Neutrophil (primary cell): ENCODE results near the gene PRKACA.
"Not testable (repeated sequence)": the region's sequence is repeated elsewhere in the genome, so short reads cannot be mapped to it uniquely, and the experiment has no call there.

Experiments
- H3K27ac ChIP-seq: fragments of 200-600 bp; sonication (generic); 2 replicates; pipeline ENCODE4 v1.5.1; 2016; ENCODE audit warnings: mild to moderate bottlenecking, moderate library complexity
- H3K27me3 ChIP-seq: fragments of 200-600 bp; sonication (generic); 2 replicates; pipeline ENCODE4 v1.6.0; 2016; ENCODE audit warnings: mild to moderate bottlenecking
- H3K36me3 ChIP-seq: fragments of 200-600 bp; sonication (generic); 2 replicates; pipeline ENCODE4 v1.5.1; 2017
- H3K4me1 ChIP-seq, 2 experiments: fragments of 200-600 bp in 1 of 2; sonication (generic) in 1 of 2; 1 replicate in 1 of 2; 2 replicates in 1 of 2; pipeline versions ENCODE4 v1.5.1 to v1.6.1; 2013 to 2016; ENCODE audit warnings: low read depth in 1 of 2, low read length in 1 of 2, mild to moderate bottlenecking in 1 of 2, moderate library complexity in 1 of 2; ENCODE audit not compliant: control insufficient read depth in 1 of 2, insufficient read depth in 1 of 2
- H3K4me3 ChIP-seq, 2 experiments: fragments of 200-600 bp in 1 of 2; sonication (generic) in 1 of 2; 1 replicate in 1 of 2; 2 replicates in 1 of 2; pipeline ENCODE4 v1.5.1; 2013 to 2016; ENCODE audit warnings: low read depth in 1 of 2, low read length in 1 of 2, mild to moderate bottlenecking in 1 of 2, moderate library complexity in 1 of 2
- H3K9me3 ChIP-seq: fragments of 200-600 bp; sonication (generic); 2 replicates; pipeline ENCODE4 v1.5.1; 2016
- CTCF ChIP-seq: fragments of 200-600 bp; sonication (generic); IDR thresholded peaks from 2 replicates; pipeline ENCODE4 v1.5.1; 2016; ENCODE audit warnings: antibody characterized with exemption

Gene PRKACA

GRCh38 chr19:14054099-14054498 lies 63.5 kb downstream of the PRKACA start:
- Histone ChIP-seq H3K4me3 (no peak overlapping the region), H3K27me3 (peaks cover 60% of the 10 kb centered on the region), H3K27ac (no peak overlapping the region), H3K9me3 (no peaks in the 10 kb centered on the region), H3K36me3 (no peaks in the 10 kb centered on the region), H3K4me1 (peaks cover 0 to 7% of the 10 kb centered on the region in 2 experiments)
- no peak for TF ChIP-seq CTCF

GRCh38 chr19:14053500-14053899 lies 64.1 kb downstream of the PRKACA start:
- no peaks in the 10 kb centered on the region for H3K36me3 ChIP-seq
- H3K4me3 ChIP-seq: no peak overlapping the region
- no peak for TF ChIP-seq CTCF
- peaks cover 54% of the 10 kb centered on the region for H3K27me3 ChIP-seq
- peaks cover 0 to 3% of the 10 kb centered on the region in 2 experiments for H3K4me1 ChIP-seq
- H3K9me3 ChIP-seq: no peaks in the 10 kb centered on the region
- no peak overlapping the region for H3K27ac ChIP-seq

- Histone ChIP-seq H3K27me3 (peaks cover 49% of the 10 kb centered on the region), H3K4me3 (no peak overlapping the region)
These were observed 64.5 kb downstream of the PRKACA start for GRCh38 chr19:14053032-14053431.

GRCh38 chr19:14052470-14052869 lies 65.1 kb downstream of the PRKACA start:
- peaks cover 0 to 3% of the 10 kb centered on the region in 2 experiments for H3K4me1 ChIP-seq
- TF ChIP-seq CTCF: no peak
- no peaks in the 10 kb centered on the region for H3K9me3 ChIP-seq
- H3K36me3 ChIP-seq: no peaks in the 10 kb centered on the region
- no peak overlapping the region for H3K27ac ChIP-seq
- H3K27me3 ChIP-seq: peaks cover 44% of the 10 kb centered on the region
- no peak overlapping the region for H3K4me3 ChIP-seq

More at GRCh38 chr19:14053032-14053431, 64.5 kb downstream of the PRKACA start:
- H3K9me3 ChIP-seq: no peaks in the 10 kb centered on the region
- no peak for TF ChIP-seq CTCF
- H3K4me1 ChIP-seq: peaks cover 0 to 3% of the 10 kb centered on the region in 2 experiments
- no peak overlapping the region for H3K27ac ChIP-seq
- H3K36me3 ChIP-seq: no peaks in the 10 kb centered on the region

- Histone ChIP-seq H3K27ac (no peak overlapping the region), H3K4me3 (no peak overlapping the region), H3K36me3 (no peaks in the 10 kb centered on the region), H3K27me3 (peaks cover 39% of the 10 kb centered on the region), H3K4me1 (no peaks in the 10 kb centered on the region), H3K9me3 (no peaks in the 10 kb centered on the region)
- no peak for TF ChIP-seq CTCF
These were observed 65.6 kb downstream of the PRKACA start for GRCh38 chr19:14051980-14052379.

- not testable (repeated sequence) for H3K4me3 ChIP-seq, H3K9me3 ChIP-seq, H3K4me1 ChIP-seq, H3K27ac ChIP-seq, H3K36me3 ChIP-seq
- H3K27me3 ChIP-seq: peaks cover 29% of the 10 kb centered on the region
These were observed 66.6 kb downstream of the PRKACA start for GRCh38 chr19:14050961-14051360.
